Trophoblast cell (in vitro differentiated cells and primary cell): ENCODE measurements around the gene DCTN1.
A peak's percentile ranks its signal among the peaks of the same experiment; 100 is the strongest.

Experiments used
- DNase-seq, 2 donors: peaks; one replicate each; pipeline ENCODE4 v3.0.0-alpha.2; 2016
- H2AFZ ChIP-seq: 2 replicates; pipeline ENCODE4 v1.6.1; 2013; ENCODE audit warnings: low read length, moderate library complexity, mild to moderate bottlenecking; ENCODE audit not compliant: insufficient read depth, poor library complexity
- H2AK5ac ChIP-seq: 2 replicates; pipeline ENCODE4 v1.6.1; 2013; ENCODE audit warnings: mild to moderate bottlenecking, low read length
- H2BK120ac ChIP-seq: 2 replicates; pipeline ENCODE4 v1.6.1; 2013; ENCODE audit warnings: low read length, mild to moderate bottlenecking, moderate library complexity; ENCODE audit not compliant: insufficient read depth, poor library complexity
- H2BK12ac ChIP-seq: 2 replicates; pipeline ENCODE4 v1.6.1; 2013; ENCODE audit warnings: mild to moderate bottlenecking, low read length, moderate library complexity
- H2BK5ac ChIP-seq: 2 replicates; pipeline ENCODE4 v1.6.1; 2013; ENCODE audit warnings: low read length, low read depth, moderate library complexity, mild to moderate bottlenecking; ENCODE audit not compliant: poor library complexity
- H3K14ac ChIP-seq: 2 replicates; pipeline ENCODE4 v1.6.1; 2013; ENCODE audit warnings: mild to moderate bottlenecking, low read length
- H3K18ac ChIP-seq: 2 replicates; pipeline ENCODE4 v1.6.1; 2013; ENCODE audit warnings: mild to moderate bottlenecking, low read length
- H3K23ac ChIP-seq: 2 replicates; pipeline ENCODE4 v1.6.1; 2013; ENCODE audit warnings: low read length
- H3K27ac ChIP-seq: 2 replicates; pipeline ENCODE4 v1.5.1; 2013; ENCODE audit warnings: low read depth, mild to moderate bottlenecking, inconsistent platforms, low read length, moderate library complexity
- H3K27me3 ChIP-seq: 2 replicates; pipeline ENCODE4 v1.6.1; 2013; ENCODE audit warnings: inconsistent platforms, mild to moderate bottlenecking, low read length, moderate library complexity; ENCODE audit not compliant: insufficient read depth
- H3K36me3 ChIP-seq, 2 experiments: 1 replicate in 1 of 2; 2 replicates in 1 of 2; pipeline ENCODE4 v1.6.1; 2013; ENCODE audit warnings: low read length in 2 of 2, mild to moderate bottlenecking in 2 of 2, moderate library complexity in 1 of 2; ENCODE audit not compliant: insufficient read depth in 2 of 2, control insufficient read depth in 1 of 2
- H3K4ac ChIP-seq: 2 replicates; pipeline ENCODE4 v1.6.1; 2013; ENCODE audit warnings: low read depth, mild to moderate bottlenecking, low read length, moderate library complexity
- H3K4me1 ChIP-seq, 2 experiments: 1 replicate in 1 of 2; 2 replicates in 1 of 2; pipeline ENCODE4 v1.6.1; 2013; ENCODE audit warnings: low read length in 2 of 2, mild to moderate bottlenecking in 2 of 2, moderate library complexity in 1 of 2; ENCODE audit not compliant: insufficient read depth in 2 of 2, control insufficient read depth in 1 of 2
- H3K4me2 ChIP-seq: 2 replicates; pipeline ENCODE4 v1.6.1; 2013; ENCODE audit warnings: inconsistent platforms, mild to moderate bottlenecking, low read length, moderate library complexity
- H3K4me3 ChIP-seq: 2 replicates; pipeline ENCODE4 v1.5.1; 2013; ENCODE audit warnings: mild to moderate bottlenecking, low read depth, low read length, inconsistent platforms
- H3K79me1 ChIP-seq: one replicate; pipeline ENCODE4 v1.6.1; 2013; ENCODE audit warnings: low read length
- H3K79me2 ChIP-seq: 2 replicates; pipeline ENCODE4 v1.6.1; 2013; ENCODE audit warnings: low read length, mild to moderate bottlenecking; ENCODE audit not compliant: control insufficient read depth, insufficient read depth, poor library complexity
- H3K9ac ChIP-seq: 2 replicates; pipeline ENCODE4 v1.6.1; 2013; ENCODE audit warnings: mild to moderate bottlenecking, low read length
- H3K9me3 ChIP-seq: 2 replicates; pipeline ENCODE4 v1.6.1; 2013; ENCODE audit warnings: low read depth, mild to moderate bottlenecking, control low read depth, inconsistent platforms, low read length; ENCODE audit not compliant: insufficient read depth
- H4K12ac ChIP-seq: 2 replicates; pipeline ENCODE4 v1.6.1; 2013; ENCODE audit warnings: low read depth, mild to moderate bottlenecking, low read length, moderate library complexity
- H4K8ac ChIP-seq: 2 replicates; pipeline ENCODE4 v1.6.1; 2013; ENCODE audit warnings: low read depth, mild to moderate bottlenecking, low read length, moderate library complexity
- H4K91ac ChIP-seq: one replicate; pipeline ENCODE4 v1.6.1; 2013; ENCODE audit warnings: low read depth, mild to moderate bottlenecking, low read length, moderate library complexity
- WGBS: extraction: QIAGEN DNeasy Blood & Tissue Kit; methylation state at CpG from one replicate; pipeline ENCODE4 v1.1.7; 2013; ENCODE audit warnings: missing lambda C conversion rate; ENCODE audit not compliant: insufficient read length, insufficient coverage; ENCODE audit errors: extremely low coverage; 5-methylcytosine and 5-hydroxymethylcytosine counted together

The DCTN1 gene

GRCh38 chr2:74317701-74318100 lies 62.4 kb downstream of the DCTN1 start:
- no peak overlapping the region for H2BK120ac ChIP-seq
- no peak for DNase-seq
- H3K4me3 ChIP-seq = no peak overlapping the region
- no peaks in the 10 kb centered on the region for H3K36me3 ChIP-seq
- no peak overlapping the region for H2AFZ ChIP-seq
- no peaks in the 10 kb centered on the region for H3K27me3 ChIP-seq
- H3K79me2 ChIP-seq = no peaks in the 10 kb centered on the region
- H3K18ac ChIP-seq = no peak overlapping the region
- no peak overlapping the region for H2BK12ac ChIP-seq
- H3K14ac ChIP-seq = no peak overlapping the region
- H3K9me3 ChIP-seq = no peaks in the 10 kb centered on the region
- no peak overlapping the region for H4K91ac ChIP-seq
- H3K27ac ChIP-seq = no peak overlapping the region
- H3K23ac ChIP-seq = no peak overlapping the region
- no peak overlapping the region for H3K9ac ChIP-seq
- H3K79me1 ChIP-seq = no peaks in the 10 kb centered on the region
- H2AK5ac ChIP-seq = no peak overlapping the region
- H3K4me2 ChIP-seq = no peak overlapping the region
- H4K8ac ChIP-seq = no peak overlapping the region
- H3K4me1 ChIP-seq = peaks cover 0 to 2% of the 10 kb centered on the region in 2 experiments
- H3K4ac ChIP-seq = no peak overlapping the region
- H4K12ac ChIP-seq = no peak overlapping the region
- H2BK5ac ChIP-seq = no peak overlapping the region

- H3K27ac ChIP-seq = no peak overlapping the region
- no peak overlapping the region for H2AK5ac ChIP-seq
- no peak overlapping the region for H4K12ac ChIP-seq
- H3K9ac ChIP-seq = no peak overlapping the region
- no peaks in the 10 kb centered on the region for H3K79me2 ChIP-seq
- H2BK5ac ChIP-seq = no peak overlapping the region
- H3K14ac ChIP-seq = no peak overlapping the region
- no peaks in the 10 kb centered on the region for H3K79me1 ChIP-seq
- no peak overlapping the region for H2BK120ac ChIP-seq
- WGBS = no CpG with 5 or more reads among the region's 6 CpGs
- H4K8ac ChIP-seq = no peak overlapping the region
- H3K18ac ChIP-seq = no peak overlapping the region
- H2BK12ac ChIP-seq = no peak overlapping the region
- H3K4ac ChIP-seq = no peak overlapping the region
- no peak overlapping the region for H3K23ac ChIP-seq
- H2AFZ ChIP-seq = no peak overlapping the region
- H3K9me3 ChIP-seq = no peaks in the 10 kb centered on the region
- DNase-seq = peak in 1 of 2 donors; percentile 26
- no peaks in the 10 kb centered on the region for H3K36me3 ChIP-seq
- H3K27me3 ChIP-seq = no peaks in the 10 kb centered on the region
- no peak overlapping the region for H3K4me2 ChIP-seq
- H3K4me3 ChIP-seq = no peak overlapping the region
- H3K4me1 ChIP-seq = peaks cover 0 to 2% of the 10 kb centered on the region in 2 experiments
- H4K91ac ChIP-seq = no peak overlapping the region
These were observed 63.4 kb downstream of the DCTN1 start for GRCh38 chr2:74316627-74317295.

GRCh38 chr2:74314107-74314506 lies 66.0 kb downstream of the DCTN1 start:
- Histone ChIP-seq H3K9me3 (no peaks in the 10 kb centered on the region), H3K4me3 (no peak overlapping the region), H3K14ac (no peak overlapping the region), H2AK5ac (no peak overlapping the region), H2BK5ac (no peak overlapping the region), H3K79me2 (no peaks in the 10 kb centered on the region), H3K36me3 (no peaks in the 10 kb centered on the region), H3K4ac (no peak overlapping the region), H4K12ac (no peak overlapping the region), H3K79me1 (no peaks in the 10 kb centered on the region), H3K27me3 (no peaks in the 10 kb centered on the region), H3K18ac (no peak overlapping the region), H3K4me1 (peaks cover 0 to 2% of the 10 kb centered on the region in 2 experiments), H3K27ac (no peak overlapping the region), H3K23ac (no peak overlapping the region), H2AFZ (no peak overlapping the region), H3K9ac (no peak overlapping the region), H2BK12ac (no peak overlapping the region), H4K91ac (no peak overlapping the region), H4K8ac (no peak overlapping the region), H3K4me2 (no peak overlapping the region), H2BK120ac (no peak overlapping the region)
- DNase-seq = no peak
- WGBS = no CpG with 5 or more reads among the region's 5 CpGs

- no peaks in the 10 kb centered on the region for H3K79me2 ChIP-seq
- H2BK12ac ChIP-seq = no peak overlapping the region
- no CpG with 5 or more reads among the region's 2 CpGs for WGBS
- no peak overlapping the region for H3K27ac ChIP-seq
- no peak overlapping the region for H3K23ac ChIP-seq
- no peak overlapping the region for H4K8ac ChIP-seq
- no peaks in the 10 kb centered on the region for H3K36me3 ChIP-seq
- DNase-seq = no peak
- no peaks in the 10 kb centered on the region for H3K79me1 ChIP-seq
- H2AFZ ChIP-seq = no peak overlapping the region
- no peak overlapping the region for H2BK120ac ChIP-seq
- H3K4me2 ChIP-seq = no peak overlapping the region
- no peak overlapping the region for H4K12ac ChIP-seq
- peaks cover 0 to 2% of the 10 kb centered on the region in 2 experiments for H3K4me1 ChIP-seq
- no peak overlapping the region for H2AK5ac ChIP-seq
- no peak overlapping the region for H3K14ac ChIP-seq
- no peak overlapping the region for H4K91ac ChIP-seq
- H3K18ac ChIP-seq = no peak overlapping the region
- H3K9me3 ChIP-seq = no peaks in the 10 kb centered on the region
- H3K9ac ChIP-seq = no peak overlapping the region
- H2BK5ac ChIP-seq = no peak overlapping the region
- no peak overlapping the region for H3K4me3 ChIP-seq
- H3K27me3 ChIP-seq = no peaks in the 10 kb centered on the region
- H3K4ac ChIP-seq = no peak overlapping the region
These were observed 66.6 kb downstream of the DCTN1 start for GRCh38 chr2:74313497-74313896.
